Aorta (tissue), 5 donors: ENCODE measurements around the gene STX8. TPM values are rescaled to one million over a fixed set of nuclear protein-coding genes. Genes with fewer than 3 reads are reported as not detected.
A peak's percentile ranks its signal among the peaks of the same experiment; 100 is the strongest.

Source experiments
- ATAC-seq: fragments of 200-7000 bp; cut with Tn5 transposase; one replicate; pipeline ENCODE4 v1.9.1; 2022; ENCODE audit warnings: moderate library complexity; ENCODE audit not compliant: low FRiP score
- DNase-seq, 2 donors: peaks; one replicate each; pipeline ENCODE4 v3.0.0-alpha.2; 2020
- H3K27ac ChIP-seq, 2 donors: one replicate each; pipeline ENCODE4 v1.5.1; 2013; ENCODE audit warnings: low read length in 2 of 2, mild to moderate bottlenecking in 2 of 2, moderate library complexity in 2 of 2, control low read depth in 1 of 2, inconsistent platforms in 1 of 2, low read depth in 1 of 2
- H3K27me3 ChIP-seq, 2 donors: one replicate each; pipeline ENCODE4 v1.6.1; 2013; ENCODE audit warnings: control low read depth in 1 of 2, low read length in 1 of 2, mild to moderate bottlenecking in 1 of 2, moderate library complexity in 1 of 2; ENCODE audit not compliant: insufficient read depth in 2 of 2, control insufficient read depth in 1 of 2
- H3K36me3 ChIP-seq, 2 donors: one replicate each; pipeline ENCODE4 v1.6.1; 2013; ENCODE audit warnings: control low read depth in 1 of 2, low read length in 1 of 2, mild to moderate bottlenecking in 1 of 2; ENCODE audit not compliant: insufficient read depth in 2 of 2, control insufficient read depth in 1 of 2
- H3K4me1 ChIP-seq, 2 donors: one replicate each; pipeline ENCODE4 v1.6.1; 2013; ENCODE audit warnings: low read length in 2 of 2, control low read depth in 1 of 2, mild to moderate bottlenecking in 1 of 2, moderate library complexity in 1 of 2; ENCODE audit not compliant: insufficient read depth in 2 of 2, control insufficient read depth in 1 of 2
- H3K4me3 ChIP-seq, 2 donors: one replicate each; pipeline ENCODE4 v1.5.1; 2013; ENCODE audit warnings: low read length in 2 of 2, control low read depth in 1 of 2, mild to moderate bottlenecking in 1 of 2
- H3K9me3 ChIP-seq: one replicate; pipeline ENCODE4 v1.6.1; 2013; ENCODE audit warnings: mild to moderate bottlenecking, low read length; ENCODE audit not compliant: control insufficient read depth
- WGBS, 2 donors: extraction: QIAGEN DNeasy Blood & Tissue Kit; methylation state at CpG; one replicate each; pipeline ENCODE4 v1.1.7; 2013; 5-methylcytosine and 5-hydroxymethylcytosine counted together
- intact Hi-C, 2 donors: fragments of 100-400 bp; cut with DNase I; formaldehyde crosslinking; loops; one replicate each; pipeline versions ENCODE4 v1.14.2 to v1.15.0; 2022
- polyA plus RNA-seq, 2 donors: library from polyadenylated mRNA; stranded (reverse); fragments of 200-250 nt; gene quantifications; one replicate each; pipeline ENCODE4 v1.2.3, GENCODE V29; 2013
- total RNA-seq, 2 donors: library from RNA; stranded (reverse); fragmentation: NEBNext Ultra II Directional; extraction: Animal tissue kit (Norgen Biotek cat#: 25700); gene quantifications; one replicate each; pipeline ENCODE4 v1.2.1, GENCODE V29; 2021
- donor health status: healthy with polysubstance abuse.
- donor health status: Bipolar disorder and iron deficiency.
- donor health status: DM: no; HTN: no; CAD: no.
- donor health status: DM: no; HTN: no; CAD: no.
- donor health status: DM: yes; HTN: yes; CAD: no.

Gene STX8
- total and polyA plus RNA-seq, 4 donors = 57.4 to 108 (median 68.5) TPM

GRCh38 chr17:9229160-9229825 is 346.3 kb downstream of the STX8 start:
- WGBS, 2 donors = 90 to 96% methylated on average over 20 of the region's 20 CpGs
- Histone ChIP-seq H3K4me1 (peaks cover 0 to 2% of the 10 kb centered on the region in 2 donors), H3K27ac (no peak overlapping the region)

GRCh38 chr17:9228408-9229159 is 347.0 kb downstream of the STX8 start:
- 9 to 15% methylated on average over 16 of the region's 16 CpGs for WGBS, 2 donors
- DNase-seq (peak in 1 of 2 donors; percentile 54), ATAC-seq (peak; percentile 67)
- Histone ChIP-seq H3K9me3 (no peaks in the 10 kb centered on the region), H3K4me1 (peaks cover 0 to 2% of the 10 kb centered on the region in 2 donors), H3K36me3 (no peaks in the 10 kb centered on the region), H3K27ac (peak overlapping the region; percentile 77 to 80), H3K27me3 (no peaks in the 10 kb centered on the region), H3K4me3 (no peak overlapping the region)
- intact Hi-C loops = loop anchor here in 1 of 2 donors (5.0 kb wide), 1 partner anchor 136 kb away; no protein-coding TSS in a partner anchor

More at GRCh38 chr17:9229160-9229825, 346.3 kb downstream of the STX8 start:
- DNase-seq = peak in 1 of 2 donors; percentile 38
- intact Hi-C loops = loop anchor here in 1 of 2 donors (5.0 kb wide), 1 partner anchor 137 kb away; no protein-coding TSS in a partner anchor
- no peak for ATAC-seq
- H3K36me3 ChIP-seq = no peaks in the 10 kb centered on the region
- H3K9me3 ChIP-seq = no peaks in the 10 kb centered on the region
- no peaks in the 10 kb centered on the region for H3K27me3 ChIP-seq
- no peak overlapping the region for H3K4me3 ChIP-seq

DNA sequence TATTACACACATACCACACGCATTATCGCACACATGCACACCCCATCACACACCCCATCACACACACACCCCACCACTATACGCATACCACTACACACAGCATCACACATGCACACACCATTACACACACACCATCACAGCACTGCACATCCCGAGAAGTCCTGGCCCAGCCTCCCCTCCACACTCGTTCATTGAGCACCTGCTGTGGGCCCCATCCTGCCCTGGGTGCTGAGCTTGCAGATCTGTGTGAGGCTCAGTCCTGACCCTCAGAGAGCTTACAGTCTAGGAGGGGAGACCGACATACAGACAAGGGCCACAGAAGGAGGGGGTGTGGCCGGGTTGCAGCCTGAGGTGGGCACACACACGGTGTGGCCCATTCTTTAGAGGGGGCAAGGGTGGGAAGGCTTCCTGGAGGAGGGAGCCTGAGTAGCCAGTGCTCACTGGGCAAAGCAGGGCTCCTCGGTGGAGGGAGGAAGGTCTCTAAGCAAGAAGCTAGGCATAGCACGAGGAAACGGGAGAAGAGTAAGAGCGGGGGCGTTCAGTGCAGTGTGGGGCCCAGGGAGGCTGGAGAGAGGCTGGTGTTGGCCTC is 347.7 kb downstream of the STX8 start:
- no peaks in the 10 kb centered on the region for H3K27me3 ChIP-seq
- intact Hi-C loops = loop anchor here in 1 of 2 donors (5.0 kb wide), 1 partner anchor 136 kb away; no protein-coding TSS in a partner anchor
- H3K4me1 ChIP-seq = peaks cover 0 to 2% of the 10 kb centered on the region in 2 donors
- H3K9me3 ChIP-seq = no peaks in the 10 kb centered on the region
- WGBS, 2 donors = 59 to 60% methylated on average over 13 of the region's 13 CpGs
- H3K4me3 ChIP-seq = no peak overlapping the region
- ATAC-seq (no peak), DNase-seq (peak; percentile 44 to 79)
- peak overlapping the region; percentile 77 to 80 for H3K27ac ChIP-seq
- H3K36me3 ChIP-seq = no peaks in the 10 kb centered on the region

- no peaks in the 10 kb centered on the region for H3K36me3 ChIP-seq
- WGBS, 2 donors = 79 to 80% methylated on average over 13 to 14 of the region's 14 CpGs
- no peak for ATAC-seq
- no peaks in the 10 kb centered on the region for H3K27me3 ChIP-seq
- H3K4me1 ChIP-seq = peaks cover 0 to 2% of the 10 kb centered on the region in 2 donors
- H3K27ac ChIP-seq = no peak overlapping the region
- H3K4me3 ChIP-seq = no peak overlapping the region
- DNase-seq = peak in 1 of 2 donors; percentile 41
- intact Hi-C loops = loop anchor here in 1 of 2 donors (5.0 kb wide), 1 partner anchor 134 kb away; no protein-coding TSS in a partner anchor
- no peaks in the 10 kb centered on the region for H3K9me3 ChIP-seq
Observed at GRCh38 chr17:9226794-9227135, 348.9 kb downstream of the STX8 start.

DNA sequence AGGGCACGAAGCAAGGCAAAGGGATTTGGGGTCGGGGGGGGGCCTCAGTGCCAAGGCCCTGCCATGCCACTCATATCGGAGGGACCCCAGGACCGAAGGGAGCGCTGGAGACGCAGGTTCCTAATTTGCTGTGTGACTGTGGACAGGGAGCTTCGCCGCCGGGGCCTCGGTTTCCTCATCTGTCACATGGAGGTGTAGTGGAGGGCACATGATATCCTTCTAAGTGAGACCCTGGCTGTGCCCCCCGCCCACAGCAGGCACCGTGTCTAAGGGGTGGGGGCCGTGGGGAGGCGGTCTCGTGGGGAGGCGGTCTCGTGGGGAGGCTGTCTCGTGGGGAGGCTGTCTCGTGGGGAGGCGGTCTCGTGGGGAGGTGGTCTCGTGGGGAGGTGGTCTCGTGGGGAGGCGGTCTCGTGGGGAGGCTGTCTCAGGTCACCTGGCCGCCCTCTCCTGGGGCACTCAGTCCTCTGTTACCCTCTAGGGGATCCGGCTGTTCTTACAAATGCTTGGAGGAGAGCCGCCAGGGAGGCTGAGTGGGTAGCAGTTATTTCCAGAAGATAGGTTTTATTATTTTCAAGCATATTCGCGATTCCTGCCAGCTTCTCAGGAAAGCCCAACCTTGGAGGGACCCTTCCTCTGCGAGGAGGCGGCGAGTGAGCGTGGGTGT is 349.4 kb downstream of the STX8 start:
- ATAC-seq = no peak

DNA sequence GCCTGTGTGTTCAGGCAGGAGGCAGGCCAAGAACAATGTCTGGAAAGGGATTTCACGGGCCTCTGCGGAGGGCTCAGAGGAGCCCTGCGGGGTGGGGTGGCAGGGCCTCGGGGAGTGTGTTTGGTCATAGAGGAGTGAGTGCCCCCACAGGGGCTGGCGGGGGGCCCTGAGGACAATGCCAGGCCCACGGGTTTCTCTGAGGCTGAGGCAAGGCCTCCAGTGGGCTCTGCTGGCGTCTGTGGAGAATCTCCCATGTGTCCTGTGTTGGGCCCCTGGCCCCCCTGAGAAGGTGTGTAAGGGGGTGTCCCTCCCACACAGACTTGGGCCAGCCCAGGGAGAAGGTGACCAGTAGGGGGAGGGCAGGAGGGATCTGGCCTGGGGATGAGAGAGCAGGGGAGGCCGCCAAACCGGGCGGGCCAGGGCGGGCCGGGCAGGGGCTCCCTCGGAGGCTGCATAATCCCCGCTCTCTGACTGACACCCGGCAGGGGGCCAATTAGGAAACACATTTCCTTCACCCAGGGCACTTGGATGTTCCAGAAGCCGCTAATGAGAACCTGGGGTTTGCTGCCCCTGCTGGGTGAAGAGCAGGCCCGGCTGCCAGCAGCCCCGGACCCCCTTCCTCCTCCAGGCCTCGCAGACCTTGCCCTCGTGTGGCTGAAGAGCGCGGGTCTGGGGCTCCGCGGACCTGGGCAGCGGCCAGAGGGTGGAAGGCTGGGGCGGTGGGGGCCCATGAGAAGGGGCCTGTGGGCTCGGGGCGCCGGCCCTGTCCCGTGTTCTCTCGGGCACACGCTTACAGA is 350.1 kb downstream of the STX8 start:
- no peaks in the 10 kb centered on the region for H3K9me3 ChIP-seq
- DNase-seq (no peak), ATAC-seq (no peak)
- WGBS, 2 donors = 41 to 50% methylated on average over 32 of the region's 32 CpGs
- no peaks in the 10 kb centered on the region for H3K27me3 ChIP-seq
- H3K27ac ChIP-seq = no peak overlapping the region
- H3K4me3 ChIP-seq = no peak overlapping the region
- H3K36me3 ChIP-seq = no peaks in the 10 kb centered on the region
- peaks cover 0 to 2% of the 10 kb centered on the region in 2 donors for H3K4me1 ChIP-seq
- intact Hi-C loops = loop anchor here in 1 of 2 donors (5.0 kb wide), 1 partner anchor 133 kb away; no protein-coding TSS in a partner anchor

More for the DNA sequence above, 349.4 kb downstream of the STX8 start:
- no peaks in the 10 kb centered on the region for H3K9me3 ChIP-seq
- H3K36me3 ChIP-seq = no peaks in the 10 kb centered on the region
- no peak overlapping the region for H3K27ac ChIP-seq
- peaks cover 0 to 2% of the 10 kb centered on the region in 2 donors for H3K4me1 ChIP-seq
- WGBS, 2 donors = 77 to 83% methylated on average over 30 to 34 of the region's 34 CpGs
- H3K27me3 ChIP-seq = no peaks in the 10 kb centered on the region
- H3K4me3 ChIP-seq = no peak overlapping the region
- no peak for DNase-seq
- intact Hi-C loops = loop anchor here in 1 of 2 donors (5.0 kb wide), 1 partner anchor 134 kb away; no protein-coding TSS in a partner anchor

DNA sequence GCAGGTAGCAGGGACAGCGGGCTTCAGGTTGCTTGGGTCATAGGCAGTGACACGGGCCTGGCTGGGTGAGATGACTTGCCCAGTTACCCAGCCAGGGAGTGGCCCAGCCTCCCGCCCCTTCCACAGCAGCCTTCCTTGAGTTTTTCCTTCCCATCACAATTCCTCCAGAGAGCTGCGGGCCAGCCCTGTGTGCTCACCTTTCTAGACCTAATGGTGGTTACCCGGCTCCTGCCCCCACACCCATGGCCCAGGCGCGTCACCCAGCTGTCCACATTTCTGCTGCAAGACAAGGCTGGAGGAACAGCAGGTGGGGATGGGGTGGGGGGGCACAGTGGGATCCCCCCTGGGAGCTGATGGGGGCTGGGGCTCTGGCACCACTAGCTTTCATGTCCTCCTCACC is 351.1 kb downstream of the STX8 start:
- WGBS, 2 donors = 89 to 92% methylated on average over 7 of the region's 7 CpGs
- ATAC-seq = no peak
- intact Hi-C loops = no loop called here
- Histone ChIP-seq H3K4me1 (peaks cover 0 to 2% of the 10 kb centered on the region in 2 donors), H3K27ac (no peak overlapping the region), H3K36me3 (no peaks in the 10 kb centered on the region), H3K4me3 (no peak overlapping the region), H3K9me3 (no peaks in the 10 kb centered on the region), H3K27me3 (no peaks in the 10 kb centered on the region)
- DNase-seq = no peak
